ENCODE data around the gene LRRC46.

GRCh38 chr17:47882247-47882646 lies 50.8 kb downstream of the LRRC46 start:
- TF ChIP-seq EZH2 (IDR thresholded peaks at IDR 0.05; ENCODE audit: borderline replicate concordance, low read length) (no peak), CTCF (conservative IDR thresholded peaks at IDR 0.05 in 1 of 2, IDR thresholded peaks at IDR 0.05 in 1 of 2; ENCODE audit: extremely low read depth in 1 of 2, insufficient read depth in 1 of 2, low read depth in 1 of 2, low read length in 2 of 2) (no peak)

Data from mammary epithelial cell (primary cell).